IPS-18c (cell line): ENCODE data around the gene CD9.
"Not testable (repeated sequence)": the region's sequence is repeated elsewhere in the genome, so short reads cannot be mapped to it uniquely, and the experiment has no call there.

Source experiments
- H3K4me3 ChIP-seq: 2 replicates; pipeline ENCODE4 v1.7.0; 2013; ENCODE audit warnings: low read depth, mild to moderate bottlenecking, low read length, moderate library complexity; ENCODE audit not compliant: insufficient read depth
- H3K9me3 ChIP-seq: one replicate; pipeline ENCODE4 v1.6.1; 2013; ENCODE audit warnings: mild to moderate bottlenecking, low read length, moderate library complexity; ENCODE audit not compliant: control insufficient read depth, insufficient read depth

Gene CD9

DNA sequence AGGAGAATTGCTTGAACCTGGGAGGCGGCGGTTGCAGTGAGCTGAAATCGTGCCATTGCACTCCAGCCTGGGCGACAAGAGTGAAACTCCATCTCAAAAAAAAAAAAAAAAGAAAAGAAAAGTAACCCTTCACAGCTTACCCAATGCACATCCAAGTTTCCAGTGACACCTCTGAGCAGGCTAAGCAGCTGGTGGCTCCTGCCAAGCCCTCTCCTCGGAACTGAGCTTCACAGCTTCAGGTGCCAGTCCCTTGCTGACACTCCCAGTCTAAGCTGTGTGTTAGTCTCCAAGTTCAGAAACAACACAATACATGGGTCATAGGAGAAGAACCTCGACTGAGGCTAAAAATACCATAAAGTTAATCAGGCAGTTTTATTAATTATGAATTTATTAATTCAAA, 7.9 kb downstream of the CD9 start:
- no peaks in the 10 kb centered on the region for H3K9me3 ChIP-seq
- no peak overlapping the region for H3K4me3 ChIP-seq

DNA sequence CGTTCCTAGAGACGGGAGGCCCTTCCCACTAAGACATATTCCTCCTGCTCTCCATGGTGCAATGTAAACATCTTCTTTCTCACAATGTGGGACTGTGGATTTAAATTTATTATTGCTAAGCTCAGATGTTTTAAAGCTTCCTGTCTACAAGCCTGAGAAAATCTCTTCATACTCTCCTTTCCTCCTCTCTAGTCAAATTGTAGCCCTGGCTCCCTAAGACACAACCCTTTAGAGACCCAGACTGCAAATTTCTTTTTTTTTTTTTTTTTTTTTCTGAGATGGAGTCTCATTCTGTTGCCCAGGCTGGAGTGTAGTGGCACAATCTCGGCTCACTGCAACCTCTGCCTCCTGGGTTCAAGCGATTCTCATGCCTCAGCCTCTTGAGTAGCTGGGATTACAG, 9.2 kb downstream of the CD9 start:
- not testable (repeated sequence) for H3K9me3 ChIP-seq, H3K4me3 ChIP-seq

DNA sequence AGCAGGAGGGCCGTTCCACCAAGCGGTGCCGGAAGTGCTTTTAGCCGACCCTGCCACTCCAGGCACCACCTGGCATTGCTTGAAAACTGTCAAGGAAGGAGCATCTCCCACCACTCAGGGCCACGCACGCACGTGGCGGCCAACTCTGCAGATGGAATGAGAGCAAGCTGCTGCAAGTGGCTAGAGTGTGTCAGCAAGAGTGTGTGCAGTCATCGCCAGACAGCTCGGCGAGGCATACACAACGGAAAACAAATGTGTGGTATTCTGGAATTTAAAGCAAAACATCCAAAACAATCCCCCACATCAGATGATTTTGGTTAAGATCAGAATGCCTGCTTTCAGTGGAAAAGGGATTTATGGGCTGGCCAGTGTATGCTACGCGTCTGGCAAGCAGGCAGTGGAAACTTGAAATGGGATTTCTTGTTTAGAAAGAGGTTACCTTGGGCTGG, 11.2 kb downstream of the CD9 start:
- Histone ChIP-seq H3K4me3 (no peak overlapping the region), H3K9me3 (no peaks in the 10 kb centered on the region)

- Histone ChIP-seq H3K4me3 (no peak overlapping the region), H3K9me3 (no peaks in the 10 kb centered on the region)
Measured at GRCh38 chr12:6212086-6212485, 11.9 kb downstream of the CD9 start.

DNA sequence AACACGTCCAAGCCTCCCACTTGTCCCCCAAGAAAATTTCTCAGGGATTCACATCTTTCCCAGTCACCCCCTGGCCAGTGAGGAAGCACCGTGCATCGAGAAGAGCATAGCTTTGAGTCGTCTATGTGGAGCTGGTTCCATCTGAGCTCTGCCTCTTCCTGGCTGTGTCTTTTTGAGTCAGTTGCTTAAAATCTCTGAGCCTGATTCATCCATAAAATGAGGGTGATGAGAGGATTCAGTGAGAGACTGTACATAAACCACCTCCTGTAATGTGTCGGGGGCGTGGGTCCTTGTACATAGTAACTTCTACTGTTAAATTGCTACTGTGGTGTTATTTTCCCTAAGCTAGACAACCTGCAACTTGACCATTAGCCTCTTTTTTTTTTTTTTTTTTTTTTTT, 13.8 kb downstream of the CD9 start:
- no peak overlapping the region for H3K4me3 ChIP-seq
- no peaks in the 10 kb centered on the region for H3K9me3 ChIP-seq

- Histone ChIP-seq H3K9me3 (no peaks in the 10 kb centered on the region), H3K4me3 (no peak overlapping the region)
Measured at GRCh38 chr12:6214633-6215032, 14.4 kb downstream of the CD9 start.

- no peak overlapping the region for H3K4me3 ChIP-seq
Measured at GRCh38 chr12:6215120-6215807, 15.1 kb downstream of the CD9 start.

DNA sequence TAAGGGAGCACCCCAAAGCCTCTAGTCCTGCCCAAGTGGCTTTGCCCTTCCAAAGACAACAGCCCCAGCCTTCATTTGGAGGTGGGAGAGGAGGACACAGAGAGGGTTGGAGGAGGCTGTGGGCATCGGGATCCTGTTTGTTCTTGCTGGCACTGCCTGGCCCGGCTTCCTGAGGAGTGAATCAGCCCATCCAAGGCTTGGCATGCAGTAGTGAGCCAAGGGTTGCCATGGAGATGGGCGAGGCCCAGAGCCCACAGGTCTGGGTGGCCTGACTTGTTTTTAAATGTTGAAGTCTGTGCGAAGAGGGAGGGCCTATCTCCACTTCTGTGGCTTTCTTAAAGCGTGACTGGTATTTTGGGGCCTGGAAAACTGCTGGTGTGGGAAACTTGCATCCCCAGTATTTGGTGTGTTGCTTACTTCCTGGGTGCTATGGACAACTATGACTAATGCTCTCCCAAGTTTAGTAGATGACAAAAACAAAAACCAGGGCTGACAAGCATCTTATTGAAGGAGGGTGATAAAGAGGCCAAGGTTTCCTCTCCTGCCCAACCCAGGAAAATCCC, 15.8 kb downstream of the CD9 start:
- no peak overlapping the region for H3K4me3 ChIP-seq
- no peaks in the 10 kb centered on the region for H3K9me3 ChIP-seq

More at GRCh38 chr12:6215120-6215807, 15.1 kb downstream of the CD9 start:
- no peaks in the 10 kb centered on the region for H3K9me3 ChIP-seq

GRCh38 chr12:6216581-6216980, 16.4 kb downstream of the CD9 start:
- Histone ChIP-seq H3K4me3 (no peak overlapping the region), H3K9me3 (no peaks in the 10 kb centered on the region)

DNA sequence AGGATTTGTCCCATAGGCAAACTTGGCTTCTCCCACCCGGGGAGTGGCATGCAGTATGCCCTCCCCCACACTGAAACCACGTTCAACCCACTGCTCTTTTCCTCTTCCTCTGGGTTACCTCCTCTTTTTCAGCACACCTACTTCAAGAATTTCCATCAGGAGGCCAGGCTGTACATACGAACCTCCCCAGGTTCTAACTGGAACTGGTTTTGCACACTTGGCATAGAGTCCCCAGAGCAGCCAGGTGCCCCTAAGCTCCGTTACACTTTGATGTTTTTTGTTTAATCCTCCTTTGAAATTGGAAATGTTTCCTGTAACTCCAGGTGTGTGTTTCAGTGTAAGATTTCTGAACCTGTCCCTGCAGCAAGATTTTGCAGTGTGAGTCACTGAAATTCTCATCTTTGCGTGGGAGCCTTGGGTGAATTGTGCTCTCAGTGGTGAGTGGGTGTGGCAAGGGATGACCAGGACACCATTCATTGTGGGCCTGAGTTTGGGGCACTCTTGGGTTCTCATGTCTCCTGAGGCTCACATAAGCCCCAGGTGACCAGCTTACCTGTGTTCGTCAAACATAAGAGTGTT, 18.2 kb downstream of the CD9 start:
- no peaks in the 10 kb centered on the region for H3K9me3 ChIP-seq
- H3K4me3 ChIP-seq, result no peak overlapping the region

DNA sequence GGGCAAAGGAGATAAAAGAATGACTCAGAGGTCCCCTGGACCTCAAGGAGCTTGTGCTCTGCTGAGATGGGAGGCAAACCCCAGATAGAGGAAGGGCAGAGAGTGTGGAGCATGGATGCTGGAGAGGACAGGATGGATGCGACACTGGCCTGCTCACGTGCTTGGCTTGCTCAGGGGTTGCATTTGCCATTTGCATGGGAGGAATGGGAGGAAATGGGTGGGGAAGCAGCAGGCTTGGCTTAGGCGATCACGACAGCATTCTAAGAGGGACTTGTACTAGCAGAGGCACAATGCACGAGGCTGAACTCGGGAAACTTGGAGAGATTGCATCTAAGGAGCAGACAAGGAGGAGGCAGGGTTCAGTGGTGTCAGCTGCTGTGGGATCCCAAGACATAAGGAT, 19.8 kb downstream of the CD9 start:
- no peaks in the 10 kb centered on the region for H3K9me3 ChIP-seq
- H3K4me3 ChIP-seq, result no peak overlapping the region

- Histone ChIP-seq H3K9me3 (no peaks in the 10 kb centered on the region), H3K4me3 (no peak overlapping the region)
Measured at GRCh38 chr12:6221146-6221545, 20.9 kb downstream of the CD9 start.

- Histone ChIP-seq H3K4me3 (no peak overlapping the region), H3K9me3 (peaks cover 2% of the 10 kb centered on the region)
Measured at GRCh38 chr12:6222078-6222654, 22.0 kb downstream of the CD9 start.

DNA sequence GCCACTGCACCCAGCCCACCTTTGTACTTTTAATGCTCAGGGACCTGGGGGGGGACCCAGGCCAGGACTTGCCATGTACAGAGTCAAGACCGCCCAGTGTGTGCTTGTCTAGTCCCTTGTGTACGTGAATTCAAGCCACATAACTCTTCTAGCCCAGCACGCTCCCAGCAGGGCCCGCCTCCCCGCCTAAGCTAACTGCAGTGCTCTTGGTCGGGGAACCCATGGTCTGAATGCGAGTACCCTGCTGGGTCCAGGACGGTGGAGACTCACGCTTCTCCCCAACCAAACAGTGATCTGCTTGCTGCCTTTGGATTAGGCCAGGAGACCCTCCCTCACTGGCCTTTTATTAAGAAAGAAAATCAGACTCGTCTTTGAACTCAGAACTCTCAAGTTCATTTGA, 23.3 kb downstream of the CD9 start:
- Histone ChIP-seq H3K9me3 (peaks cover 2% of the 10 kb centered on the region), H3K4me3 (no peak overlapping the region)

GRCh38 chr12:6224550-6224949, 24.4 kb downstream of the CD9 start:
- no peak overlapping the region for H3K4me3 ChIP-seq
- H3K9me3 ChIP-seq, result peaks cover 2% of the 10 kb centered on the region

- Histone ChIP-seq H3K9me3 (peaks cover 2% of the 10 kb centered on the region), H3K4me3 (no peak overlapping the region)
Measured at GRCh38 chr12:6225630-6226001, 25.4 kb downstream of the CD9 start.

- Histone ChIP-seq H3K4me3 (no peak overlapping the region), H3K9me3 (peaks cover 2% of the 10 kb centered on the region)
Measured at GRCh38 chr12:6226002-6226678, 25.9 kb downstream of the CD9 start.

- peaks cover 2% of the 10 kb centered on the region for H3K9me3 ChIP-seq
- H3K4me3 ChIP-seq, result no peak overlapping the region
Measured at GRCh38 chr12:6226679-6227051, 26.5 kb downstream of the CD9 start.
